ENCODE data around the gene DIS3L2. TPM values are rescaled to one million over a fixed set of nuclear protein-coding genes. Genes with fewer than 3 reads are reported as not detected.

The DIS3L2 gene
- total and polyA plus RNA-seq, 2 of the 4 experiments (the other 2 are of a cell fraction), result 14.7 to 19.2 TPM

DNA sequence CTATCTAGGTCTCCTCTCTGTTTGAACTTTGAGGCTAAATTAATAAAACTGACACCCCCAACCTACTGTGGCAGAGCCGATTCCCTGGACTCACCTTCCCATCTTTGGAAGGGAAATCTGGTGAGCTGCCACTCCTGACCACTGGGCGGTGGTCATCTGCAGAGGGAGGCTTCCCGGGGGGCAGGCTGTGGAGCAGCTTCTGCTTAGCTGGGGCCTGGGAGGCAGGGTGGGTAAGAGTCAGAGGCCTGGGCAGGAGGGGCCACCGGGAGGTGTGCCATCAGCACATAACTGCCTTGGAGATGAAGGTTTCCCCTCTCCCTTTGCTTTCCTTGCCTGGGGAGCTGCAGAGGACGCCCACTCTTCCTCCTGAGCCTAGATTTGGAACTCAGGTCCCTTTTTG, 33.0 kb upstream of the DIS3L2 start:
- H3K27me3 ChIP-seq (ENCODE audit: control insufficient read depth, insufficient read depth, low read length), result peaks cover 85% of the 10 kb centered on the region
- H3K9ac ChIP-seq (ENCODE audit: low read depth, low read length), result no peak overlapping the region
- BruUV-seq (replicated peaks), result no TSS peak
- no peak overlapping the region for H4K8ac ChIP-seq (ENCODE audit: low read depth in 2 of 2, low read length in 2 of 2)
- no peak overlapping the region for H3K18ac ChIP-seq (ENCODE audit: low read depth, low read length)
- WGBS, 2 experiments (ENCODE audit: extremely low coverage in 2 of 2, insufficient read length in 1 of 2), result no CpG with 5 or more reads among the region's 5 CpGs
- ChIA-PET CTCF (no interaction called here), POLR2A (ENCODE audit: unreplicated experiment) (no interaction called here)
- H3K4ac ChIP-seq (ENCODE audit: low read depth, low read length), result no peak overlapping the region
- no peak overlapping the region for H3K56ac ChIP-seq (ENCODE audit: extremely low read depth, insufficient read depth, low read length)
- ATAC-seq (ENCODE audit: low read depth) (no peak), DNase-seq (no peak)
- H3K9me3 ChIP-seq (ENCODE audit: control insufficient read depth, insufficient read depth, low read length), result no peaks in the 10 kb centered on the region
- in situ Hi-C loops (cut with MboI; ENCODE audit: low sequenced_read_pairs) (no loop called here), dilution Hi-C loops (cut with HindIII; ENCODE audit: low sequenced_read_pairs, unreplicated experiment) (no loop called here), intact Hi-C loops (cut with micrococcal nuclease) (no loop called here)
- H3K79me1 ChIP-seq (ENCODE audit: low read depth in 1 of 2, low read length in 2 of 2), result no peaks in the 10 kb centered on the region
- no peak for TF ChIP-seq SMC3 (IDR thresholded peaks at IDR 0.05; ENCODE audit: low read depth, low read length)
- peak; percentile 24; the same call in 1 of the 2 replicates for TF ChIP-seq RAD21 (IDR thresholded peaks at IDR 0.05; ENCODE audit: low read length)
- TF ChIP-seq, protein P1, sequence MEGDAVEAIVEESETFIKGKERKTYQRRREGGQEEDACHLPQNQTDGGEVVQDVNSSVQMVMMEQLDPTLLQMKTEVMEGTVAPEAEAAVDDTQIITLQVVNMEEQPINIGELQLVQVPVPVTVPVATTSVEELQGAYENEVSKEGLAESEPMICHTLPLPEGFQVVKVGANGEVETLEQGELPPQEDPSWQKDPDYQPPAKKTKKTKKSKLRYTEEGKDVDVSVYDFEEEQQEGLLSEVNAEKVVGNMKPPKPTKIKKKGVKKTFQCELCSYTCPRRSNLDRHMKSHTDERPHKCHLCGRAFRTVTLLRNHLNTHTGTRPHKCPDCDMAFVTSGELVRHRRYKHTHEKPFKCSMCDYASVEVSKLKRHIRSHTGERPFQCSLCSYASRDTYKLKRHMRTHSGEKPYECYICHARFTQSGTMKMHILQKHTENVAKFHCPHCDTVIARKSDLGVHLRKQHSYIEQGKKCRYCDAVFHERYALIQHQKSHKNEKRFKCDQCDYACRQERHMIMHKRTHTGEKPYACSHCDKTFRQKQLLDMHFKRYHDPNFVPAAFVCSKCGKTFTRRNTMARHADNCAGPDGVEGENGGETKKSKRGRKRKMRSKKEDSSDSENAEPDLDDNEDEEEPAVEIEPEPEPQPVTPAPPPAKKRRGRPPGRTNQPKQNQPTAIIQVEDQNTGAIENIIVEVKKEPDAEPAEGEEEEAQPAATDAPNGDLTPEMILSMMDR (conservative IDR thresholded peaks at IDR 0.05; ENCODE audit: low read depth, low read length), result 0 out of 2 replicates have a peak, but pooled peaks have one; percentile 10
- H2BK20ac ChIP-seq (ENCODE audit: low read depth, low read length), result no peak overlapping the region
- no peak overlapping the region for H2BK5ac ChIP-seq (ENCODE audit: low read depth, low read length, poor library complexity, severe bottlenecking)
- 0 out of 2 replicates have a peak, but pooled peaks cover 3% of the 10 kb centered on the region for H4K20me1 ChIP-seq (ENCODE audit: insufficient read depth, low read length)
- no peak overlapping the region for H3K27ac ChIP-seq (ENCODE audit: insufficient read depth, low read length)
- H3K23ac ChIP-seq (ENCODE audit: low read depth, low read length), result no peak overlapping the region
- H3K14ac ChIP-seq (replicated peaks; ENCODE audit: low read depth, low read length), result no peak overlapping the region
- H3K4me3 ChIP-seq (ENCODE audit: insufficient read depth, low read depth, low read length), result no peak overlapping the region
- no peaks in the 10 kb centered on the region for H3K36me3 ChIP-seq (ENCODE audit: control insufficient read depth, insufficient read depth, low read length)
- no peak overlapping the region for H2AFZ ChIP-seq (replicated peaks; ENCODE audit: low read length, poor library complexity)
- H3K4me1 ChIP-seq (ENCODE audit: control insufficient read depth, insufficient read depth, low read length), result peaks cover 5% of the 10 kb centered on the region
- no peaks in the 10 kb centered on the region for H3K9me1 ChIP-seq (ENCODE audit: insufficient read depth, low read length)
- H2AK5ac ChIP-seq (ENCODE audit: low read depth, low read length), result no peak overlapping the region
- H2AK9ac ChIP-seq (replicated peaks; ENCODE audit: low read depth, low read length, poor library complexity), result no peak overlapping the region
- H2BK120ac ChIP-seq (ENCODE audit: low read depth, low read length), result no peak overlapping the region
- H4K5ac ChIP-seq (ENCODE audit: low read depth, low read length), result no peak overlapping the region
- H2BK15ac ChIP-seq (ENCODE audit: low read depth, low read length), result no peak overlapping the region
- H4K91ac ChIP-seq (ENCODE audit: insufficient read depth, low read depth, low read length), result no peak overlapping the region
- H3K4me2 ChIP-seq (ENCODE audit: low read depth, low read length), result no peak overlapping the region
